ENCODE results near the gene PMF1.

DNA sequence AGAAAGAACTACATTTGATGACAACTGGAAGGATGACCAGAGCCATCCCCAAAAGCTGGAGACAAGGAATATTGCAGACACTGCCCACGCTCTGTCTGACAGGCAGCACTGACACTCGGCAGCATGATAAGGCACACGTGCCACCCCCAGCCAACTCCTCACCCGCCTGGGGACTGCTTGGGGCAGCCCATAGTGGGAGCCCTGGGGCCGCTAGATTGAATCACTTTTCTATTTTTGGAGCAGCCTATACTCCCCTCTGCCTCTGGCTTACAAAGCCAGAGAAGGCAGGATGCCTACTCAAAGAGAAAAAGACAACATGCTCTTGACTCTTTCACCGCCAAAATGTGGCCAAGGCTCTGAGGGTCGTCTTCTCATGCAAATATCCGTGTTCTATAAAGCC, 68.5 kb downstream of the PMF1 start:
- TF ChIP-seq EZH2 (IDR thresholded peaks at IDR 0.05; ENCODE audit: borderline replicate concordance, low read depth, low read length, severe bottlenecking), result no peak
- TF ChIP-seq, protein P1, sequence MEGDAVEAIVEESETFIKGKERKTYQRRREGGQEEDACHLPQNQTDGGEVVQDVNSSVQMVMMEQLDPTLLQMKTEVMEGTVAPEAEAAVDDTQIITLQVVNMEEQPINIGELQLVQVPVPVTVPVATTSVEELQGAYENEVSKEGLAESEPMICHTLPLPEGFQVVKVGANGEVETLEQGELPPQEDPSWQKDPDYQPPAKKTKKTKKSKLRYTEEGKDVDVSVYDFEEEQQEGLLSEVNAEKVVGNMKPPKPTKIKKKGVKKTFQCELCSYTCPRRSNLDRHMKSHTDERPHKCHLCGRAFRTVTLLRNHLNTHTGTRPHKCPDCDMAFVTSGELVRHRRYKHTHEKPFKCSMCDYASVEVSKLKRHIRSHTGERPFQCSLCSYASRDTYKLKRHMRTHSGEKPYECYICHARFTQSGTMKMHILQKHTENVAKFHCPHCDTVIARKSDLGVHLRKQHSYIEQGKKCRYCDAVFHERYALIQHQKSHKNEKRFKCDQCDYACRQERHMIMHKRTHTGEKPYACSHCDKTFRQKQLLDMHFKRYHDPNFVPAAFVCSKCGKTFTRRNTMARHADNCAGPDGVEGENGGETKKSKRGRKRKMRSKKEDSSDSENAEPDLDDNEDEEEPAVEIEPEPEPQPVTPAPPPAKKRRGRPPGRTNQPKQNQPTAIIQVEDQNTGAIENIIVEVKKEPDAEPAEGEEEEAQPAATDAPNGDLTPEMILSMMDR (IDR thresholded peaks at IDR 0.05; ENCODE audit: extremely low read depth in 1 of 2, insufficient read depth in 1 of 2, low read depth in 1 of 2, low read length in 2 of 2), result no peak
- no peak for TF ChIP-seq POLR2A (IDR thresholded peaks at IDR 0.05; ENCODE audit: low read depth, low read length)
- no peak for TF ChIP-seq POLR2AphosphoS5 (IDR thresholded peaks at IDR 0.05; ENCODE audit: insufficient read depth, low read depth, low read length)

All from endothelial cell of umbilical vein (primary cell).